Mesendoderm (in vitro differentiated cells): ENCODE measurements around the gene SLIT3.

Experiments used
- DNase-seq: peaks from one replicate; pipeline ENCODE4 v3.0.0; 2013
- H2AK5ac ChIP-seq: 2 replicates; pipeline ENCODE4 v1.6.1; 2013; ENCODE audit warnings: low read length, inconsistent platforms
- H2BK120ac ChIP-seq: 2 replicates; pipeline ENCODE4 v1.6.1; 2013; ENCODE audit warnings: low read depth, mild to moderate bottlenecking, low read length, moderate library complexity, mixed read lengths
- H2BK15ac ChIP-seq: replicated peaks from 2 replicates; pipeline ENCODE4 v1.6.1; 2013; ENCODE audit warnings: low read depth, mild to moderate bottlenecking, moderate library complexity
- H2BK5ac ChIP-seq: 2 replicates; pipeline ENCODE4 v1.6.1; 2013; ENCODE audit warnings: low read length, inconsistent platforms
- H3K18ac ChIP-seq: 2 replicates; pipeline ENCODE4 v1.6.1; 2013; ENCODE audit warnings: mild to moderate bottlenecking, low read length, mixed read lengths
- H3K23ac ChIP-seq: one replicate; pipeline ENCODE4 v1.6.1; 2013; ENCODE audit warnings: low read length
- H3K27ac ChIP-seq: 2 replicates; pipeline ENCODE4 v1.5.1; 2013; ENCODE audit warnings: low read depth, mild to moderate bottlenecking, inconsistent platforms, low read length, moderate library complexity
- H3K27me3 ChIP-seq: 2 replicates; pipeline ENCODE4 v1.6.1; 2013; ENCODE audit warnings: low read length, control low read depth, mild to moderate bottlenecking, inconsistent platforms; ENCODE audit not compliant: insufficient read depth, poor library complexity
- H3K36me3 ChIP-seq: 2 replicates; pipeline ENCODE4 v1.6.1; 2013; ENCODE audit warnings: low read length, inconsistent platforms; ENCODE audit not compliant: control insufficient read depth, insufficient read depth
- H3K4ac ChIP-seq: one replicate; pipeline ENCODE4 v1.6.1; 2013; ENCODE audit warnings: low read depth, mild to moderate bottlenecking, low read length, moderate library complexity
- H3K4me1 ChIP-seq: 2 replicates; pipeline ENCODE4 v1.6.1; 2013; ENCODE audit warnings: low read depth, low read length, inconsistent platforms; ENCODE audit not compliant: control insufficient read depth
- H3K4me2 ChIP-seq: 2 replicates; pipeline ENCODE4 v1.6.1; 2013; ENCODE audit warnings: low read length
- H3K4me3 ChIP-seq: 2 replicates; pipeline ENCODE4 v1.5.1; 2013; ENCODE audit warnings: mild to moderate bottlenecking, low read length
- H3K56ac ChIP-seq: one replicate; pipeline ENCODE4 v1.6.1; 2013; ENCODE audit warnings: low read length
- H3K79me1 ChIP-seq: 2 replicates; pipeline ENCODE4 v1.6.1; 2013; ENCODE audit warnings: low read length, inconsistent platforms
- H3K79me2 ChIP-seq: 2 replicates; pipeline ENCODE4 v1.6.1; 2013; ENCODE audit warnings: mild to moderate bottlenecking, low read length; ENCODE audit not compliant: control insufficient read depth, insufficient read depth
- H3K9ac ChIP-seq: 2 replicates; pipeline ENCODE4 v1.6.1; 2013; ENCODE audit warnings: low read length, inconsistent platforms
- H4K5ac ChIP-seq: one replicate; pipeline ENCODE4 v1.6.1; 2013; ENCODE audit warnings: low read length
- H4K8ac ChIP-seq: one replicate; pipeline ENCODE4 v1.6.1; 2013; ENCODE audit warnings: low read depth, mild to moderate bottlenecking, control low read depth, low read length, moderate library complexity
- WGBS: extraction: QIAGEN DNeasy Blood & Tissue Kit; methylation state at CpG from one replicate; pipeline ENCODE4 v1.1.7; 2013; ENCODE audit warnings: low lambda C conversion rate, missing lambda C conversion rate; ENCODE audit not compliant: insufficient coverage; ENCODE audit errors: extremely low coverage; 5-methylcytosine and 5-hydroxymethylcytosine counted together

Gene SLIT3

DNA sequence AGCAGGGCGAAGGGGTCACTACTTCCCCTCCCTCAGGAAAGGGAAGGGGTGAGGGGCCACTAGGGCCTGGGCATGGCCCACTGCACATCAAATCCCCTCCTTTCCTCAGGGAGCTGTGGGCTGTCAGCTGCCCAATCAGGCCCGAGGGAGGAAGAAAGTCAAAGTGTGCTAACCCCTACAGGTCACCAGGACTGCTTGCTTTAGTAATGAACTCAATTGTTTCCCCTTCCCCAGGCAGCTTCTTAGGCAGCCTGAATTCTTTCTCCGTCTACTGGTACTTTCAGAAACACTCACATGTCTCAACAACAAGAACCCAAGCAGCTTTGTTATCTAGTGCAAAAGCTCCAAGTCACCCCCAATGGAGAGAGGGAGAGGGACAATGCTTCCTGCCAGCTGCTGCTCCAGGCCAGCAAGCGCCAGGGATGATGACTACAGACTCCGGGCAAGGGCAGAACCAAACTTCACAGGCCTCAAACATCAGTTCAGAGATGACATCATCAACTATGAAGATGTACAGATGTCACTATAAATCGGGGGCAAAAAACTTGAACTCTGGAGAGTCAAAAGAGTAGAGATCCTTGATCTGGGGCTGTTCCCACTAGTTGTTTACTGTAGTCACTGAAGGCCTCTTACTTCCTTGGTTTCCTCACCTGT, 100.7 kb downstream of the SLIT3 start:
- Histone ChIP-seq H3K23ac (no peak overlapping the region), H3K4ac (no peak overlapping the region), H3K36me3 (no peaks in the 10 kb centered on the region), H3K4me3 (no peak overlapping the region), H2BK15ac (no peak overlapping the region), H3K27me3 (no peaks in the 10 kb centered on the region), H3K56ac (no peak overlapping the region), H3K79me2 (no peaks in the 10 kb centered on the region), H2AK5ac (no peak overlapping the region), H3K9ac (no peak overlapping the region), H4K5ac (no peak overlapping the region), H4K8ac (no peak overlapping the region), H2BK5ac (no peak overlapping the region), H3K79me1 (no peaks in the 10 kb centered on the region), H3K4me2 (no peak overlapping the region), H3K4me1 (no peaks in the 10 kb centered on the region), H2BK120ac (no peak overlapping the region), H3K18ac (no peak overlapping the region), H3K27ac (no peak overlapping the region)
- no peak for DNase-seq
- WGBS = no CpG with 5 or more reads among the region's 6 CpGs

DNA sequence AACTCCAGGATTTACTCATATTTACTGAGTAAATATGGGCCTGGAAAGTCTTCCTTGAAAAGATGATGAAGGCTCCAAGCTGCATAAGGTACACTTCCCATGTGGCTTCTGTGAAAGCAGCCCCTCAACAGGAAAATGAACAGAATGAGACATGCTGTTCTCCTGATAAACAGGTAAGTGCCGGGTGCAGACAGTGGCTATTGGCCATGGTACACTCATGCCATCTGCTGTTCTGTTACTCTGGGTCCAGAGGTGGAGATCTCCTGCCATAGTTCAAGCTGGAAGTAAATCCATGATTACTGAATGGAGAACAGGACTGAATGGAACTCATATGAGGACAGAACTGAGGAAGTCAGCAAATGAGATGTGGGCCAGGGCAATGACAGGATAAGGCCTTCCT, 103.6 kb downstream of the SLIT3 start:
- no peaks in the 10 kb centered on the region for H3K79me2 ChIP-seq
- no peak for DNase-seq
- H3K79me1 ChIP-seq = no peaks in the 10 kb centered on the region
- no peaks in the 10 kb centered on the region for H3K4me1 ChIP-seq
- no peak overlapping the region for H2AK5ac ChIP-seq
- H3K4me3 ChIP-seq = no peak overlapping the region
- H4K5ac ChIP-seq = no peak overlapping the region
- no peak overlapping the region for H3K9ac ChIP-seq
- no peak overlapping the region for H3K4ac ChIP-seq
- H2BK15ac ChIP-seq = no peak overlapping the region
- no peak overlapping the region for H3K27ac ChIP-seq
- H3K27me3 ChIP-seq = no peaks in the 10 kb centered on the region
- no CpG with 5 or more reads among the region's 1 CpG for WGBS
- no peak overlapping the region for H2BK5ac ChIP-seq
- H3K36me3 ChIP-seq = no peaks in the 10 kb centered on the region
- no peak overlapping the region for H3K56ac ChIP-seq
- no peak overlapping the region for H3K4me2 ChIP-seq
- no peak overlapping the region for H4K8ac ChIP-seq
- no peak overlapping the region for H2BK120ac ChIP-seq
- H3K23ac ChIP-seq = no peak overlapping the region
- H3K18ac ChIP-seq = no peak overlapping the region

DNA sequence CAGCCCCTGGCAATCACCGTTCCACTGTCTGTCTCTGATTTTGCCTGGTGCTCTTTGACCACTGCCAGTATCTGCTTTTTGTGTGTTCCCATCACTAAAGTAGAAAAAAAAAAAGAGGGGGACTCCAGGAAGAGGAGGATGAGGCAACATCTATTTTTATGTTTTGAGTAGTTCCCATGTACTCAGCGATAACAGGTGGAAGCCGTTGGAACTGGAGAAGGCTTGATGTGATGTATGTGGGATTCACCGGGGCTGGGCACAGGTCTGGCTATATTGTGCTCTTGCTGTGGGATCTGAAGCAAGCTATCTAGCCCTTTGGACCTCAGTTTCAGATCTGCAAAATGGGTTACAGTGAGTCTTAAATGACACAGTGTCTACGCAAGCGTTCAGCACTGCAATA, 104.9 kb downstream of the SLIT3 start:
- WGBS = no CpG with 5 or more reads among the region's 6 CpGs
- Histone ChIP-seq H2AK5ac (no peak overlapping the region), H4K5ac (no peak overlapping the region), H4K8ac (no peak overlapping the region), H3K27me3 (no peaks in the 10 kb centered on the region), H3K79me2 (no peaks in the 10 kb centered on the region), H2BK5ac (no peak overlapping the region), H3K23ac (no peak overlapping the region), H3K4me1 (no peaks in the 10 kb centered on the region), H3K9ac (no peak overlapping the region), H2BK120ac (no peak overlapping the region), H3K79me1 (no peaks in the 10 kb centered on the region), H3K27ac (no peak overlapping the region), H3K4me2 (no peak overlapping the region), H3K4ac (no peak overlapping the region), H3K36me3 (no peaks in the 10 kb centered on the region), H3K4me3 (no peak overlapping the region), H2BK15ac (no peak overlapping the region), H3K18ac (no peak overlapping the region), H3K56ac (no peak overlapping the region)
- DNase-seq = no peak

DNA sequence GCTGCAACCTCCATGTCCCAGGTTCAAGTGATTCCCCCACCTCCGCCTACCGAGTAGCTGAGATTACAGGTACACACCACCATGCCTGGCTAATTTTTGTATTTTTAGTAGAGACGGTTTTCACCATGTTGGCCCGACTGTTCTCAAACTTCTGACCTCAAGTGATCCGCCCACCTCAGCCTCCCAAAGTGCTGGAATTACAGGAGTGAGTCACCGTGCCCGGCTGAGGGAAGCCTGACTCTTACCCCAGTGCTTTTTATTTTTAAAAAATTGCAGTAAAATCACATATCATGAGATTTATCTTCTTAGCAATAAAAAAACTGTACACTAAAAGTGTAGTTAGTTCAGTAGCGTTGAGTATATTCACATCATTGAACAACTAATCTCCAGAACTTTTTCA, 105.3 kb downstream of the SLIT3 start:
- H3K23ac ChIP-seq = no peak overlapping the region
- no CpG with 5 or more reads among the region's 8 CpGs for WGBS
- DNase-seq = no peak
- no peak overlapping the region for H3K56ac ChIP-seq
- H3K4me2 ChIP-seq = no peak overlapping the region
- H3K79me2 ChIP-seq = no peaks in the 10 kb centered on the region
- no peak overlapping the region for H2BK15ac ChIP-seq
- no peak overlapping the region for H4K5ac ChIP-seq
- H3K4me1 ChIP-seq = no peaks in the 10 kb centered on the region
- H2BK120ac ChIP-seq = no peak overlapping the region
- H2AK5ac ChIP-seq = no peak overlapping the region
- no peaks in the 10 kb centered on the region for H3K36me3 ChIP-seq
- no peak overlapping the region for H3K4me3 ChIP-seq
- no peak overlapping the region for H4K8ac ChIP-seq
- no peak overlapping the region for H3K18ac ChIP-seq
- H3K9ac ChIP-seq = no peak overlapping the region
- H3K4ac ChIP-seq = no peak overlapping the region
- no peak overlapping the region for H2BK5ac ChIP-seq
- H3K27me3 ChIP-seq = no peaks in the 10 kb centered on the region
- no peaks in the 10 kb centered on the region for H3K79me1 ChIP-seq
- H3K27ac ChIP-seq = no peak overlapping the region

DNA sequence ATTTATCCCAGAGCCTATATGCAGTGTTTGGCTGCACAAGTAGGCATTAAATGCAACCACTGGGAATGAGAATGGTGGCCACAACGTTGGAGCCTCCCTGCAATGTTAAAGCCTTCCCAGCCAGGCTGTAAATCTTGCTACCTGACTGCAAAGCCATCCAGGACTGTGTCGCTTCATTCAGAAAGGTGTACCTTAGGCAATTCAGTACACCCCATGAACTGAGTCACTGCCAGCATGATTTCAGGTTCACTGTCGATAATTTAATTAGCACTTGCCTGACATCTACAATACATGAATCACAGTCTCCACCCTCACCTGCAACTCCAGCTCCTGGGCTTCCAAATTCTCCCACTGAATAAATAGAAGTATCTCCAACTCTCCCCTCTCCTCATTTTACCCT, 108.4 kb downstream of the SLIT3 start:
- H3K4me3 ChIP-seq = no peak overlapping the region
- no peaks in the 10 kb centered on the region for H3K27me3 ChIP-seq
- no peak overlapping the region for H3K56ac ChIP-seq
- H3K4me1 ChIP-seq = no peaks in the 10 kb centered on the region
- no peak overlapping the region for H3K4me2 ChIP-seq
- H3K79me2 ChIP-seq = no peaks in the 10 kb centered on the region
- no peak overlapping the region for H3K27ac ChIP-seq
- H4K8ac ChIP-seq = no peak overlapping the region
- H3K79me1 ChIP-seq = no peaks in the 10 kb centered on the region
- WGBS = no CpG with 5 or more reads among the region's 3 CpGs
- no peak overlapping the region for H4K5ac ChIP-seq
- H2AK5ac ChIP-seq = no peak overlapping the region
- H3K4ac ChIP-seq = no peak overlapping the region
- H3K23ac ChIP-seq = no peak overlapping the region
- no peak overlapping the region for H3K18ac ChIP-seq
- H2BK120ac ChIP-seq = no peak overlapping the region
- H2BK5ac ChIP-seq = no peak overlapping the region
- H3K36me3 ChIP-seq = no peaks in the 10 kb centered on the region
- H2BK15ac ChIP-seq = no peak overlapping the region
- DNase-seq = no peak
- no peak overlapping the region for H3K9ac ChIP-seq

DNA sequence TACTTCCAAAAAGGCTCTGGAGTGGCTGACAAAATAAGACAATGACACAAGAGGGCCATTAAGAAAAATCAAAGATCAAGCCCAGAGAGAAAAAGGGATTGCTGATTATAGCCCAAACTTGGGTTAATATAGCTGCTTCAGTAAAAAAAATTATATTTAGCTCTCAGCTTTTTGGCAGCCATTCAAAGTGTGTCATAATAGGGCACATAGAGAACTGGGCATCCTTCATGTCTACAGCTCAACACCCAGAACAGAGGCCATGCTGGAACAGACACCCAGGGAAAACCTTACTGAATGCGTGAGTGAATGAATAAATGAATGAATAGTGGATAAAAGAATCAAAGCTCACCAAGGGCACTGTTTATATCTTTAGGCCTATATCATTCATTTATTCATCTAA, 110.1 kb downstream of the SLIT3 start:
- H4K8ac ChIP-seq = no peak overlapping the region
- H3K27ac ChIP-seq = no peak overlapping the region
- H3K4me2 ChIP-seq = no peak overlapping the region
- no peak overlapping the region for H3K18ac ChIP-seq
- no peak overlapping the region for H2BK5ac ChIP-seq
- no peak for DNase-seq
- no peak overlapping the region for H3K9ac ChIP-seq
- no peak overlapping the region for H3K4me3 ChIP-seq
- H2BK15ac ChIP-seq = no peak overlapping the region
- H2AK5ac ChIP-seq = no peak overlapping the region
- no peaks in the 10 kb centered on the region for H3K79me1 ChIP-seq
- no peak overlapping the region for H3K4ac ChIP-seq
- H3K36me3 ChIP-seq = no peaks in the 10 kb centered on the region
- no peaks in the 10 kb centered on the region for H3K4me1 ChIP-seq
- H3K79me2 ChIP-seq = no peaks in the 10 kb centered on the region
- H3K56ac ChIP-seq = no peak overlapping the region
- H3K23ac ChIP-seq = no peak overlapping the region
- H3K27me3 ChIP-seq = no peaks in the 10 kb centered on the region
- no peak overlapping the region for H4K5ac ChIP-seq
- no peak overlapping the region for H2BK120ac ChIP-seq
- WGBS = no CpG with 5 or more reads among the region's 1 CpG
